KBM-7 (cell line): ENCODE results near the gene HAAO.

Experiments used
- DNase-seq: peaks from one replicate; pipeline ENCODE4 v3.0.0-alpha.2; 2015
- in situ Hi-C: fragments of 300-500 bp; cut with MboI; formaldehyde crosslinking; loops from 2 replicates; pipeline ENCODE4 v1.14.3; 2020; ENCODE audit warnings: low sequenced_read_pairs, low pct_unique_long_range_greater_than_20kb, mixed read lengths

HAAO gene

DNA sequence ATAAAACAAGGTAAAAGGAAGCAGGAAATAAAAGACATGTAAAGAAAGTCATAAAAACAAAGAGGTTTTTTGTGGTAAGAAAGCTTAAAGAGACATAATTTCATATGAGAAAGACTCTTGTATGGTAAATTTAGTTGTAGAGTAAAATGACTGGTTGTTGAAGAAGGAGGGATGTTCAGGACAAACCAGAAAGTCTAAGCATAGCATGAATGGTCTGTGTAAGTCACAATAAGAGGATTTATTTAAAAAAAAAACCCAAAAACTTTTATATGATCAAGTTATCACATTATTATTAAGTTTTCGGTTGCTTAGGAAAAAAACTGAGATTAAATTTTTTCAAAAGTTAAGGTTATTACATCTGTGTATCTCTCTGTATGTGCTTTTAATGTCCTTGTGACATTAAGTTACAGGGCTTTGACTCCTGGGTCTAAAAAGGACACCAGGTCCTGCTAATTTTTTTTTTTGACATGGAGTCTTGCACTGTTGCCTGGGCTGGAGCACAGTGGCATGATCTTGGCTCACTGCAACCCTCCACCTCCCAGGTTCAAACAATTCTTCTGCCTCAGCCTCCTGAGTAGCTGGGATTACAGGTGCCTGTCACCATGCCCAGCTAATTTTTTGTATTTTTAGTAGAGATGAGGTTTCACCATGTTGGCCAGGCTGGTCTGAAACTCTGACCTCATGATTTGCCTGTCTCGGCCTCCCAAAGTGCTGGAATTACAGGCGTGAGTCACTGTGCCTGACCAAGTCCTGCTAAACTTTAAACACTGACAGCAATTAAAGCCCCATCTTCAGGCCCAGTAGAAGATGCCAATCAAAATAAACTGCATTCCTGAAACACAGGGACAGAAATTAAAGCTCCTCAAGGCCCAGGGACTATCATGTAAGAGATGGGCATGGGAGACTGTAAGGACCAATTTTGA is 14.2 kb downstream of the HAAO start:
- in situ Hi-C loops: loop anchor here (25.0 kb wide), 1 partner anchor 266 kb away; no protein-coding TSS in a partner anchor
- no peak for DNase-seq

DNA sequence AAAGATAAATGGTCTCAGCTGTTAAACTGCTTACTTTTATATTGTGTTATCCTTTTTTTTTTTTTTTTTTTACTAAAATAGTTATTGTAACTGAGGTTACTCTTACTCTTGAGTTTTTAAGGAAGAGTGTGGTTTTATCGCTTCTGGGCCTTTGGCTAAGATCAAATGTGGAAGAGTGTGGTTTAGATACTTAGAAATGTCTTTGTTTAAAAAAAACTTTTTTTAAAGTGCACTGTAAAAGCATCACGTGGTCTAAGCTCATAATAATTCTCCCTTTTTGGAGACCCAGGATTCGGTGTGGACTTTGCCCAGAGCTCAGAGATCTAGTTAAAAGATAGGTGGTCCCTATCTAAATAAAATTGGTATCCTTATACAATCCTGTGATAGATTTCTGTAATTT is 16.6 kb downstream of the HAAO start:
- DNase-seq: peak; percentile 35
- in situ Hi-C loops: loop anchor here (25.0 kb wide), 1 partner anchor 264 kb away; no protein-coding TSS in a partner anchor

DNA sequence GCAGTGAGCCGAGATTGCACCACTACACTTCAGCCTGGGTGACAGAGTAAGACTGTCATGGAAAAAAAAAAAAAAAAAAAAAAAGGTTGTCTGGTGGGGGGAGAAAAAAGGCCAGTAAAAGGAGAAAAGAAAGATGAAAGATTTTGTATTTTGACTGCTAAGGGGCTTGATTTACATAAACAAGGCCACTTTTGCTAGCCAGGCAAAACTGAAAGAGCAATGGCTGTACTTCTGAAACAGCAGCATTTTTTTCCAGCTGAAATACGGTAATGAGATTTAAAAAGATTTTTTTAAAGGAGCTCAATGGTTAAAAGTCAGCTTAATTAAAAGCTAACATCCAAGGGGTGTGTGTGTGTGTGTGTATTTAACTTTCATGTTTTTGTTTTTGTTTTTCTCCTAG is 17.2 kb downstream of the HAAO start:
- in situ Hi-C loops: loop anchor here (25.0 kb wide), 1 partner anchor 263 kb away; no protein-coding TSS in a partner anchor
- DNase-seq: no peak

DNA sequence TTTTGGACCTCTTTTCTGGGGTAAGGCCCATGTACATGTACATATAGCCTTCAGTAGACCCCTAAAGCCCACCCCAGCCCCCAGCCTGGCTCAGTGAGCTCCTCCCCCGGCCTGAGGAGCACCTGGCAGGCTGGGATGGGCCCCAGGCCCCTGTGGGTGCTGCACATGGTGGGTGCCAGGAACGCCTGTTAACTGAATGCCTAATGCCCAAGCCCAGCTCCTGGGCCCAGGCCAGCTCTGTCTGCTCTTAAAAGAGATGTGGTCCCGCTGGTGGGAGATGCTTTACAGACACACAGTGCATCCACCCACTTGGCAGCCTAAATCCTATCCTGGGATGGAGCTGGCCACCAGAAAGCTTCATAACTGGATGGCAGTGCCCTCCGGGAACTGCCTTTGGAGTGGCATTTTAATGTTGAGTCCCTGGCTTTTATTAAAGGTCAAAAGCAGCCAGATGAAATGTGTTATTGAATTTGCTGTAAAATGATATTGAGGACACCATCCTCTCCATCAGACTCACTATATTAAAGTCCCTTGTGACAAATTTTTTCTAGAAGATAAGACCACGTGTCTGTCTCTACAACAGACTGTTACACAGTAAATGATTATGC is 20.7 kb downstream of the HAAO start:
- in situ Hi-C loops: no loop called here
- no peak for DNase-seq

GRCh38 chr2:42770288-42771131 is 21.9 kb downstream of the HAAO start:
- peak; percentile 65 for DNase-seq
- in situ Hi-C loops: no loop called here

DNA sequence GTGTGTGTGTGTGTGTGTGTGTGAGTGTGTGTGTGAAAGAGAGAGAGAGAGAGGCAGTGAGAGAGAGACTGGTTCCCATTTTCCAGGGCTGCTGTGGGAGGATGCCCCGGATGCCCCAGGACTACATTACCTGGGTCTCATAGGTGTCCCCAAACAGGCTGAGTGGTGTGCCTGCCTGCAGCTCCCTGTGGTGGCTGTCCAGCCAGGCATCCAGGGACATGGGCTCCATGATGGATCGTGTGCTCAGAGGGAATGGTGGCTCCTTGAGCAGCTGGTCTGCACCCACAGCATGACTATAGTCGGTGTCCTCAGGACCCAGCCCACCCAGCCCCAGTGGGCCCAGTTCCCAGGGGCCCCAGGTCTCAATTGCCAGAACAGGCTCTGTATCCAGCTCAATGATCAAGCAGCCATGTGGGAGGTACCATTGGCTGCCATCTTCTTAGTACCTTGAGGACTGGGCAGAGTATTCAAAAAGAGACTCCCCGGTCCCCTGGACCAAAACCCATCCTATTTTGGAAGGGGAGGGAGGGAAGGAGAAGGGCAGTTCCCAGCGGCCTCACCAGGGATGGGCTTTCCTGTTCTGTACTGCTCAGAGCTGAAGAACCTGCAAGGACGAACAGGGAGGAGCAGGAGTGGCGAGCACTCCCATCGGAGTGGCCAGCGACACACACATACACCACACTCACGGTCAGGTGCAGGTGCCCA is 22.6 kb downstream of the HAAO start:
- in situ Hi-C loops: no loop called here

GRCh38 chr2:42768706-42769256 is 23.6 kb downstream of the HAAO start:
- DNase-seq: no peak
- in situ Hi-C loops: no loop called here

More for the DNA sequence above, 22.6 kb downstream of the HAAO start:
- DNase-seq: no peak

GRCh38 chr2:42767899-42768705 is 24.3 kb downstream of the HAAO start:
- DNase-seq: no peak
- in situ Hi-C loops: no loop called here

GRCh38 chr2:42767080-42767898 is 25.1 kb downstream of the HAAO start:
- in situ Hi-C loops: no loop called here
- no peak for DNase-seq

GRCh38 chr2:42765686-42766085 is 26.7 kb downstream of the HAAO start:
- in situ Hi-C loops: no loop called here
- DNase-seq: no peak

GRCh38 chr2:42764901-42765300 is 27.5 kb downstream of the HAAO start:
- in situ Hi-C loops: no loop called here
- no peak for DNase-seq

DNA sequence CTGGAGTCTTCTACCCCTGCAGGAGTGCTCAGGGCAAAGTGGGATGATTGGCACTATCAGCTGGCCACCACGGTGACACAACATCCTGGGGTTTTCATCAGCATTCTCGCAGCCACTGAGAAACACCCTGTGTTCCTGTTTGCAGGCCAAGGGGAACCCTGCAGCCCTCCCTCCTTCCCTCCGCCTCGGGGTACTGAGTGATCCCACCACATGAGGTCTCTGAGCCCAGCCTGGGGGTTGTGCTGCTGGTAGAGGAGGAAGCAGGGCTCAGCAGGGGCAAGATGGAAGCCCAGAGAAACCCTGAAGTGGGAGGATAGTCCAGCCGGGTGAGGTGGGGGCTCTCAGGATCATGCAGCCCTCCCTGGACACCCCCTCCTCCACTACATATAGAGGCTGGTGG is 28.3 kb downstream of the HAAO start, which contains the start of gene OXER1:
Gene OXER1 (minus strand): TSS at position 40 of the 400 bp plus-strand sequence. CDS start 73 bp downstream, outside the sequence.
- in situ Hi-C loops: no loop called here
- DNase-seq: peak; percentile 84

DNA sequence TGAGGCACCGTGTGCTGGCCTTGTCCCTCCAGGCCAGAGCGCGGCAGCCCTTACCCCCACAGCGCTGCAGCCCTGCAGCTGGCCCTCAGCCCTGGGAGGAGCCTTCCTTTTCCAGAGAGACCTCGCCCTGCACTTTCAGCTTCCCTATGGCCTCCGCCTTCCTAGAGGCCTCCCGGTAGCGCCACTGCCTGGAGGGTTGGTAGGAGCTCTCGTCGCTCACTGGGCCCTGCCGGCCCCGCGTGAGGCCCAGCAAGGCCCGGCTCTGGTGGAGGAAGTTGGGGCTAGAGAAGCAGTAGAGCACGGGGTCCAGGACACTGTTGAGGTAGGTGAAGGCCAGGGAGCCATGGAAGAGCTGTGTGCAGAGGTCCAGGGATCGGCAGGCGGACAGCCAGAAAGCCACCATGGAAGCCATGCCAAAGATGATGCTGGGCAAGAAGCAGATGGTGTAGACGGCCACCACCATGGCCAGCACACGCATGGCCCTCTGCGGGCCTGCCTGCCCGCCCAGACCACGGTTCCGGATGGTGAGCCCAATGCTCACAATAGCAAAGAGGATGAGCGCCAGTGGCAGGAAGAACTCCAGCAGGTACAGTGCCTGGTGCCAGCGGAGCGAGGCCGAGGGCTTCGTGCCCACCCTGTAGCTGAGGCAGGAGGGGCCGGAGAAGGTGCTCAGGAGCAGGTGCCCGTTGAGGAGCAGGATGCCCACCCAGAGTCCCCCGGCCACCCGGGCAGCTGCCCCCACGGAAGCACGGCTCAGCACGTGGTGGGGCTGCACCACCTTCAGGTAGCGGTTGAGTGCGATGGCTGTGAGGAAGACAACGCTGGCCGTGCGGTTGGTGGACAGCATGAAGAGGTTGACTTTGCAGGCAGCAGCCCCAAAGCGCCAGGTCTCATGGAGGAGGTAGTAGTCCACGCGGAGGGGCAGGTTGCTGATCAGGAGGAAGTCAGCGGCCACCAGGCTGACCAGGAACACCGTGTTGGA is 29.3 kb downstream of the HAAO start:
- in situ Hi-C loops: no loop called here

DNA sequence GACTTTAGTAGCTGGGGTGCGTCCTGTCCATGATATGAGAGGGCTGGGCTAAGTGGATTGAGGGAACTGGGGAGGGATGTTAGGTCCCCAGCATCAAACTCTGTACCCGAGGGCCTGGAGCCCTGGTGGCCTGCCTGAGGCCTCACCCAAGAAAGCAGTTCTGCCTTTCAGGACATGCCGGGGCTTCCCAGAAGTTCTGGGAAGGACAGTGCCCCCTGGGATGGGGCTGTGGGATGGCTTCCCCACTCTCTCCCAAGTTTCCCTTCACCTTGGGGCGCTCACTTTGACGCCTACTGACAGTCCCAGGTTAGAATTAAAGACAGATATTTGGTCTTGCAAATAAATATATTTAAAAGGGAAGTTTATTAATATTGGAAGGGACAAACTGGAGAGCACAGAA is 30.2 kb downstream of the HAAO start:
- in situ Hi-C loops: no loop called here
- DNase-seq: no peak

More for the DNA sequence above, 29.3 kb downstream of the HAAO start:
- no peak for DNase-seq

DNA sequence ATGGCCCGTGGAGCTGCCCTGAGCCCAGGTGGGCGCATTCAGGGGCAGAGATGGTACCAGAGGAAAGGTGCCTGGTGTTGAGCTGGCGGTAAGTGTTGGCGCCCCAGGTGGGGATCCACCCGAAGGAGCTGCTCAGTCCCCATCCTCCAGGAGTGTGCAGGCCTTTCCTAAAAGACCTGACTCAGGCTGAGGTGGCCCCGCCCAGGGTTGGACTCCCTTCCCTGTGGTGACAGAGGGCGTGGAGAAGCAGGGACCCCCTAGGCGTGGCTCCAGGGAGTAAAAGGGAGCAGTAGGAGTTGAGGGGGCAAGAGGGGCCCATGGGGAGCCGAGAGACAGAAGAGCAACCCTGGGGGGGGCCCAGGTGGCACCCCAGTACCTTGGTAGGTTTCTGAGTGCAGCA is 30.8 kb downstream of the HAAO start:
- in situ Hi-C loops: no loop called here
- no peak for DNase-seq

DNA sequence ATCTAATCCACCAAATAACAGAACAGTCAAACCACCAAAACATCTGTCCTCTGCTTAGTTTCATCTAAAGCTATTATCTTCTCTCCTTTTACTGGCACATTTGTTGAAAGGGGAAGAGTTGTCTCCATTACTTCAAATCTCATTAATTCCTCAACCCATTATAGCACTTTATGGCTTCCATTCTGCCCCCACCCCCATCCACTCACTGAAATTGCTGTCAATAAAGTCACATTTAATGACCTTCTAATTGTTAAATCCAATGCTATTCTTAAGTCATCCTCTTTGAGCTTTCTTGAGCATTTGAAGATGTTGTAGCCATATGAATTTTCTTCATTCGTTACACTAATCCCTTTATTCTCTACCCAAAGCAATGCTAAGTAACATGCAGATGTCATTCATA is 33.6 kb downstream of the HAAO start:
- in situ Hi-C loops: no loop called here

More for the DNA sequence above, 33.6 kb downstream of the HAAO start:
- DNase-seq: no peak
